Mucosa of rectum (tissue), 2 donors: Measurements from ENCODE around the gene ASF1B.

Experiments used
- H3K27ac ChIP-seq, 2 donors: one replicate each; pipeline ENCODE4 v1.7.0; 2013; ENCODE audit warnings: inconsistent platforms in 2 of 2, low read depth in 2 of 2, low read length in 2 of 2
- H3K27me3 ChIP-seq, 2 donors: one replicate each; pipeline ENCODE4 v1.7.0; 2013; ENCODE audit warnings: low read length in 2 of 2; ENCODE audit not compliant: control insufficient read depth in 2 of 2, insufficient read depth in 2 of 2
- H3K36me3 ChIP-seq, 2 donors: one replicate each; pipeline ENCODE4 v1.7.0; 2013; ENCODE audit warnings: low read length in 2 of 2; ENCODE audit not compliant: control insufficient read depth in 2 of 2, insufficient read depth in 2 of 2
- H3K4me1 ChIP-seq, 2 donors: one replicate each; pipeline ENCODE4 v1.7.0; 2013; ENCODE audit warnings: low read length in 2 of 2, mild to moderate bottlenecking in 1 of 2; ENCODE audit not compliant: control insufficient read depth in 2 of 2, insufficient read depth in 2 of 2
- H3K4me3 ChIP-seq, 2 donors: one replicate each; pipeline ENCODE4 v1.7.0; 2013; ENCODE audit warnings: low read length in 2 of 2
- H3K9ac ChIP-seq, 2 donors: one replicate each; pipeline ENCODE4 v1.7.0; 2013; ENCODE audit warnings: low read length in 2 of 2, low read depth in 1 of 2, mild to moderate bottlenecking in 1 of 2
- H3K9me3 ChIP-seq, 2 donors: one replicate each; pipeline ENCODE4 v1.7.0; 2013; ENCODE audit warnings: low read length in 2 of 2; ENCODE audit not compliant: control insufficient read depth in 2 of 2
- donor health status: healthy.
- donor health status: Normal muscosa, but diverticular disease.

The ASF1B gene

GRCh38 chr19:14118165-14119051, 18.0 kb downstream of the ASF1B start:
- Histone ChIP-seq H3K36me3 (no peaks in the 10 kb centered on the region), H3K4me1 (peaks cover 22 to 31% of the 10 kb centered on the region in 2 donors), H3K27ac (peak overlapping the region; percentile 92 to 95), H3K27me3 (no peaks in the 10 kb centered on the region), H3K9ac (peak overlapping the region; percentile 69 to 80), H3K9me3 (no peaks in the 10 kb centered on the region), H3K4me3 (peak overlapping the region; percentile 65 to 70)

DNA sequence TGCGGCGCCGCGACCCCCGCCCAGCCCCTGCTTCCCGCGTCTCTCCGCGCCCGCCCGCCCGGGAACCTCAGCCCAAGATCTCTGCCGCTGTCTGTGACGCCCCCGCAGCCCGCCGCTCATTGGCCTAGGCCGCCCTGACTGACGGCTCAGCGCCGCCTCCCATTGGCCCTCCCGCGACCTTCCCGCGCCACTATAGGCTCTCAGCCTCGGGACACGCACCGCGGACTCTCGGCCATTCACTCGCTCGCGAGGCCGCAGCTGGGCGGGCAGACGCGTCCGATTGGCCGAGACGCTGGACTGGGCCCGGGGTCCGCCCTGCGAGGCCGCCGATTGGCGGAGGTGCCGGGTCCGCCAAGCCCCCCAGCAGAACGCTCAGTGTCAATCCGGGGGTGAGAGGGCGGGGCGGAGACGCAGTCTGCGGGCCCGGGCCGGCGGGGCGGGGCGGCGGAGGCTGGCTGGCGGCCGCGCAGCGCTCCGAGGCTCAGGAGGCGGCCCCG, 18.7 kb downstream of the ASF1B start, which contains the start of gene PRKACA:
PRKACA (minus strand) TSS at position 95 of the 497 bp plus-strand sequence. CDS start 215 bp downstream, outside the sequence.
- no peaks in the 10 kb centered on the region for H3K9me3 ChIP-seq
- H3K27ac ChIP-seq = peak within 1 kb of the TSS; percentile 92 to 95
- H3K9ac ChIP-seq = peak within 1 kb of the TSS; percentile 69 to 80
- H3K27me3 ChIP-seq = no peaks in the 10 kb centered on the region
- peak within 1 kb of the TSS; percentile 75 to 77 for H3K4me3 ChIP-seq
- H3K4me1 ChIP-seq = peaks cover 24 to 38% of the 10 kb centered on the region in 2 donors
- no peaks in the 10 kb centered on the region for H3K36me3 ChIP-seq

- Histone ChIP-seq H3K27me3 (no peaks in the 10 kb centered on the region), H3K4me3 (peak overlapping the region; percentile 75 to 77), H3K9ac (peak overlapping the region; percentile 56 to 77), H3K4me1 (peaks cover 29 to 39% of the 10 kb centered on the region in 2 donors), H3K27ac (peak overlapping the region in 1 of 2 donors; percentile 13), H3K36me3 (no peaks in the 10 kb centered on the region), H3K9me3 (no peaks in the 10 kb centered on the region)
Observed at GRCh38 chr19:14116918-14117578, 19.3 kb downstream of the ASF1B start.

DNA sequence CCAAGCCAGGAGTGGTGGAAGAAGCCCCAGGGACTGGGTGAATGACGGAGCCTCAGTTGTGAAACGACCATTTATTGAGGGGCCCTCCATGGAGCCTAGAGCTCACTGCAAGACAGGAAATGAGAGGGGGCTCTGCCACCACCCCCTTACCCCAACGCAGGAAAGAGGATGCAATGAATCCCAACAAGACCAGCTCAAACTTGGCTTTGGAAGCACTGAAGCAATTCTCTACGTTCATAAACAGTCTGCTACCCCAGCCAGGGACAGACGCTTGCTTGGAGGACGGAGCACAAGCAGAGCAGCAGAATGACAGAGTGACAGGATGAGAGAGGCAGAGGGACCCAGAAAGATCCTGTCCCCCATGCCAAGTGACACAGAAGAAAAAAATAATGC, 19.9 kb downstream of the ASF1B start:
- H3K4me3 ChIP-seq = peak overlapping the region; percentile 75 to 77
- no peak overlapping the region for H3K27ac ChIP-seq
- no peaks in the 10 kb centered on the region for H3K27me3 ChIP-seq
- H3K9ac ChIP-seq = peak overlapping the region; percentile 56 to 77
- no peaks in the 10 kb centered on the region for H3K36me3 ChIP-seq
- peaks cover 29 to 39% of the 10 kb centered on the region in 2 donors for H3K4me1 ChIP-seq
- H3K9me3 ChIP-seq = no peaks in the 10 kb centered on the region

GRCh38 chr19:14115756-14116155, 20.6 kb downstream of the ASF1B start:
- H3K36me3 ChIP-seq = no peaks in the 10 kb centered on the region
- H3K4me3 ChIP-seq = no peak overlapping the region
- peaks cover 29 to 39% of the 10 kb centered on the region in 2 donors for H3K4me1 ChIP-seq
- no peak overlapping the region for H3K27ac ChIP-seq
- no peak overlapping the region for H3K9ac ChIP-seq
- no peaks in the 10 kb centered on the region for H3K27me3 ChIP-seq
- no peaks in the 10 kb centered on the region for H3K9me3 ChIP-seq

- Histone ChIP-seq H3K4me1 (peaks cover 29 to 39% of the 10 kb centered on the region in 2 donors), H3K9ac (no peak overlapping the region), H3K27me3 (no peaks in the 10 kb centered on the region), H3K4me3 (no peak overlapping the region), H3K9me3 (no peaks in the 10 kb centered on the region), H3K27ac (no peak overlapping the region), H3K36me3 (no peaks in the 10 kb centered on the region)
Observed at GRCh38 chr19:14114854-14115253, 21.5 kb downstream of the ASF1B start.

GRCh38 chr19:14114439-14114838, 21.9 kb downstream of the ASF1B start:
- Histone ChIP-seq H3K4me1 (peaks cover 29 to 39% of the 10 kb centered on the region in 2 donors), H3K27ac (no peak overlapping the region), H3K36me3 (no peaks in the 10 kb centered on the region), H3K9ac (no peak overlapping the region), H3K4me3 (no peak overlapping the region), H3K27me3 (no peaks in the 10 kb centered on the region), H3K9me3 (no peaks in the 10 kb centered on the region)

- H3K4me1 ChIP-seq = peaks cover 27 to 35% of the 10 kb centered on the region in 2 donors
- H3K9me3 ChIP-seq = no peaks in the 10 kb centered on the region
- peak overlapping the region in 1 of 2 donors; percentile 65 for H3K27ac ChIP-seq
- H3K9ac ChIP-seq = no peak overlapping the region
- no peaks in the 10 kb centered on the region for H3K27me3 ChIP-seq
- H3K4me3 ChIP-seq = no peak overlapping the region
- no peaks in the 10 kb centered on the region for H3K36me3 ChIP-seq
Observed at GRCh38 chr19:14113762-14114414, 22.5 kb downstream of the ASF1B start.

- Histone ChIP-seq H3K4me1 (peaks cover 19 to 28% of the 10 kb centered on the region in 2 donors), H3K36me3 (no peaks in the 10 kb centered on the region), H3K9me3 (no peaks in the 10 kb centered on the region), H3K4me3 (peak overlapping the region in 1 of 2 donors; percentile 26), H3K9ac (peak overlapping the region in 1 of 2 donors; percentile 50), H3K27me3 (no peaks in the 10 kb centered on the region), H3K27ac (peak overlapping the region; percentile 50 to 65)
Observed at GRCh38 chr19:14112809-14113385, 23.5 kb downstream of the ASF1B start.
